Prostate gland (tissue), 2 donors: ENCODE data around the gene IQGAP2.

Experiments
- CTCF ChIP-seq, 4 experiments: fragments of 200-600 bp in 2 of 4; fragments of 450-650 bp in 2 of 4; sonication (generic) in 2 of 4; IDR thresholded peaks; 1 replicate in 3 of 4; 2 replicates in 1 of 4; pipeline ENCODE4 v1.5.1; 2016 to 2019; ENCODE audit warnings: antibody characterized with exemption in 4 of 4, mild to moderate bottlenecking in 2 of 4, moderate library complexity in 2 of 4
- POLR2A ChIP-seq: fragments of 450-650 bp; IDR thresholded peaks from one replicate; pipeline ENCODE4 v1.6.1; 2016; ENCODE audit warnings: antibody characterized with exemption, mild to moderate bottlenecking
- POLR2AphosphoS5 ChIP-seq: sonication (generic); formaldehyde crosslinking; IDR thresholded peaks from one replicate; pipeline ENCODE4 v1.6.1; 2017; ENCODE audit warnings: antibody characterized with exemption

GRCh38 chr5:76402251-76402885 is 717 bp upstream of the IQGAP2 start:
- TF ChIP-seq CTCF (IDR thresholded peaks at IDR 0.05) (no peak), POLR2A (no peak), POLR2AphosphoS5 (no peak)
